Measurements from ENCODE around the gene ELFN2.

GRCh38 chr22:37416389-37416788 is 10.9 kb downstream of the ELFN2 start:
- no peak for TF ChIP-seq EP300 (IDR thresholded peaks at IDR 0.05)
- no peak for TF ChIP-seq POLR2A (IDR thresholded peaks at IDR 0.05)
